OCI-LY1 (cell line): ENCODE results near the gene SYMPK.

Experiments
- H2AFZ ChIP-seq: fragments of 200-600 bp; sonication (generic), shearing (Covaris generic); 2 replicates; pipeline ENCODE4 v1.6.0; 2014; ENCODE audit warnings: antibody characterized with exemption, mild to moderate bottlenecking, low read length
- H3F3A ChIP-seq: fragments of 200-600 bp; sonication (generic), shearing (Covaris generic); 2 replicates; pipeline ENCODE4 v1.6.0; 2014; ENCODE audit warnings: mild to moderate bottlenecking, antibody characterized with exemption, low read length, moderate library complexity; ENCODE audit not compliant: insufficient read depth
- H3K27ac ChIP-seq: fragments of 200-600 bp; sonication (generic); 2 replicates; pipeline ENCODE4 v1.5.1; 2014; ENCODE audit warnings: low read length, mixed run types, mild to moderate bottlenecking, low read depth; ENCODE audit not compliant: poor library complexity, severe bottlenecking
- H3K27me3 ChIP-seq: fragments of 200-600 bp; sonication (generic); 2 replicates; pipeline ENCODE4 v1.6.0; 2014; ENCODE audit warnings: antibody characterized with exemption, mild to moderate bottlenecking, low read length, moderate library complexity; ENCODE audit not compliant: insufficient read depth
- H3K36me3 ChIP-seq: fragments of 200-600 bp; sonication (generic); 2 replicates; pipeline ENCODE4 v1.6.1; 2014; ENCODE audit warnings: mild to moderate bottlenecking, antibody characterized with exemption, low read length, moderate library complexity, mixed read lengths; ENCODE audit not compliant: insufficient read depth
- H3K4me1 ChIP-seq: fragments of 200-600 bp; sonication (generic); 2 replicates; pipeline ENCODE4 v1.5.1; 2014; ENCODE audit warnings: mild to moderate bottlenecking, low read length, moderate library complexity; ENCODE audit not compliant: insufficient read depth, severe bottlenecking
- H3K4me2 ChIP-seq: fragments of 200-600 bp; sonication (generic), shearing (Covaris generic); 2 replicates; pipeline ENCODE4 v1.6.1; 2014; ENCODE audit warnings: low read length
- H3K4me3 ChIP-seq: fragments of 200-600 bp; sonication (generic); 2 replicates; pipeline ENCODE4 v1.5.1; 2014; ENCODE audit warnings: low read length, low read depth, mild to moderate bottlenecking, mixed read lengths; ENCODE audit not compliant: poor library complexity, severe bottlenecking
- H3K79me2 ChIP-seq: fragments of 200-600 bp; shearing (Covaris generic); 2 replicates; pipeline ENCODE4 v1.6.1; 2016; ENCODE audit warnings: mixed run types, low read length, mixed read lengths; ENCODE audit not compliant: insufficient read depth
- H3K9ac ChIP-seq: fragments of 200-600 bp; sonication (generic), shearing (Covaris generic); 2 replicates; pipeline ENCODE4 v1.6.1; 2014; ENCODE audit warnings: mild to moderate bottlenecking, low read length, mixed read lengths
- H3K9me2 ChIP-seq: fragments of 200-600 bp; sonication (generic), shearing (Covaris generic); 2 replicates; pipeline ENCODE4 v1.6.1; 2014; ENCODE audit warnings: low read depth, mild to moderate bottlenecking, low read length, mixed read lengths
- H3K9me3 ChIP-seq: fragments of 200-600 bp; shearing (Covaris generic); 2 replicates; pipeline ENCODE4 v1.6.1; 2014; ENCODE audit warnings: low read length, mixed read lengths
- H4K20me1 ChIP-seq: fragments of 200-600 bp; sonication (generic), shearing (Covaris generic); 2 replicates; pipeline ENCODE4 v1.6.0; 2016; ENCODE audit warnings: mild to moderate bottlenecking, low read length; ENCODE audit not compliant: insufficient read depth
- CTCF ChIP-seq: fragments of 200-600 bp; sonication (generic), shearing (Covaris generic); IDR thresholded peaks from 2 replicates; pipeline ENCODE4 v1.5.1; 2017; ENCODE audit warnings: mild to moderate bottlenecking, antibody characterized with exemption, low read length, moderate library complexity, mixed read lengths
- EZH2 ChIP-seq: fragments of 200-600 bp; sonication (generic), shearing (Covaris generic); IDR thresholded peaks from 2 replicates; pipeline ENCODE4 v1.8.0; 2017; ENCODE audit warnings: borderline replicate concordance, mixed run types, mild to moderate bottlenecking, antibody characterized with exemption, low read length, moderate library complexity, mixed read lengths

The SYMPK gene

GRCh38 chr19:45772130-45772840 is 90.7 kb downstream of the SYMPK start:
- H3K27me3 ChIP-seq: no peaks in the 10 kb centered on the region
- TF ChIP-seq CTCF: no peak
- TF ChIP-seq EZH2: no peak
- no peaks in the 10 kb centered on the region for H3K9me3 ChIP-seq
- peaks cover 34% of the 10 kb centered on the region for H3K4me1 ChIP-seq
- H3K4me2 ChIP-seq: peak overlapping the region; percentile 21; the same call in 1 of the 2 replicates
- peak overlapping the region; percentile 77 for H3K27ac ChIP-seq
- H3K9me2 ChIP-seq: no peaks in the 10 kb centered on the region
- peak overlapping the region; percentile 8; the same call in 1 of the 2 replicates for H3K9ac ChIP-seq
- no peaks in the 10 kb centered on the region for H3K79me2 ChIP-seq
- H4K20me1 ChIP-seq: no peaks in the 10 kb centered on the region
- H3K36me3 ChIP-seq: 0 out of 2 replicates have a peak, but pooled peaks cover 3% of the 10 kb centered on the region
- H3F3A ChIP-seq: no peaks in the 10 kb centered on the region
- no peak overlapping the region for H3K4me3 ChIP-seq
- H2AFZ ChIP-seq: no peak overlapping the region

- no peak for TF ChIP-seq EZH2
- TF ChIP-seq CTCF: no peak
- Histone ChIP-seq H3K27ac (no peak overlapping the region), H3K4me3 (peak overlapping the region; percentile 62)
These were observed 91.5 kb downstream of the SYMPK start for GRCh38 chr19:45771311-45771933.

GRCh38 chr19:45770192-45771101 is 92.5 kb downstream of the SYMPK start:
- Histone ChIP-seq H3K9ac (peak overlapping the region; percentile 51), H3K27ac (peak overlapping the region; percentile 58), H3K4me2 (peak overlapping the region; percentile 86), H3K4me1 (peaks cover 34% of the 10 kb centered on the region), H3K9me2 (no peaks in the 10 kb centered on the region), H3K79me2 (no peaks in the 10 kb centered on the region), H3F3A (no peaks in the 10 kb centered on the region), H3K27me3 (no peaks in the 10 kb centered on the region; the same call in 1 of the 2 replicates), H3K36me3 (no peaks in the 10 kb centered on the region), H3K4me3 (peak overlapping the region; percentile 62), H4K20me1 (no peaks in the 10 kb centered on the region), H2AFZ (no peak overlapping the region), H3K9me3 (no peaks in the 10 kb centered on the region)
- TF ChIP-seq CTCF (peak; percentile 87), EZH2 (no peak)

More at GRCh38 chr19:45771311-45771933, 91.5 kb downstream of the SYMPK start:
- Histone ChIP-seq H4K20me1 (no peaks in the 10 kb centered on the region), H2AFZ (no peak overlapping the region), H3K9me3 (no peaks in the 10 kb centered on the region), H3K4me1 (peaks cover 34% of the 10 kb centered on the region), H3K9ac (peak overlapping the region; percentile 39; the same call in 1 of the 2 replicates), H3K36me3 (no peaks in the 10 kb centered on the region), H3K79me2 (no peaks in the 10 kb centered on the region), H3F3A (no peaks in the 10 kb centered on the region), H3K27me3 (no peaks in the 10 kb centered on the region; the same call in 1 of the 2 replicates), H3K4me2 (peak overlapping the region; percentile 86), H3K9me2 (no peaks in the 10 kb centered on the region)
